H1 (cell line): Measurements from ENCODE around the gene NTNG2.

Source experiments
- ATF2 ChIP-seq: IDR thresholded peaks from 2 replicates; pipeline ENCODE4 v1.6.1; 2012; ENCODE audit warnings: low read length, inconsistent platforms
- CEBPB ChIP-seq: IDR thresholded peaks from 2 replicates; pipeline ENCODE4 v1.6.1; 2012; ENCODE audit warnings: low read depth, low read length
- EGR1 ChIP-seq: IDR thresholded peaks from 2 replicates; pipeline ENCODE4 v1.6.1; 2011; ENCODE audit warnings: low read depth, low read length, borderline replicate concordance
- EP300 ChIP-seq, 2 experiments: IDR thresholded peaks; 1 replicate in 1 of 2; 2 replicates in 1 of 2; pipeline ENCODE4 v1.6.1; 2011 to 2012; ENCODE audit warnings: low read depth in 2 of 2, low read length in 2 of 2, mild to moderate bottlenecking in 2 of 2, borderline replicate concordance in 1 of 2, inconsistent platforms in 1 of 2, moderate library complexity in 1 of 2
- GABPA ChIP-seq: IDR thresholded peaks from 2 replicates; pipeline ENCODE4 v1.6.1; 2011; ENCODE audit warnings: mild to moderate bottlenecking, low read length, moderate library complexity, borderline replicate concordance; ENCODE audit not compliant: insufficient read depth
- NRF1 ChIP-seq: IDR thresholded peaks from 2 replicates; pipeline ENCODE4 v1.6.1; 2011; ENCODE audit warnings: mild to moderate bottlenecking, low read depth, low read length, improper control_type of control experiment
- POLR2A ChIP-seq, 2 experiments: IDR thresholded peaks; 1 replicate in 1 of 2; 2 replicates in 1 of 2; pipeline ENCODE4 v1.6.1; 2011; ENCODE audit warnings: low read depth in 2 of 2, low read length in 2 of 2, mild to moderate bottlenecking in 2 of 2; ENCODE audit errors: control extremely low read depth in 1 of 2
- RAD21 ChIP-seq, 2 experiments: IDR thresholded peaks in 1 of 2; conservative IDR thresholded peaks in 1 of 2; 2 replicates each; pipeline ENCODE4 v1.6.1; 2011; ENCODE audit warnings: low read depth in 2 of 2, low read length in 2 of 2, improper control_type of control experiment in 1 of 2, inconsistent platforms in 1 of 2, mild to moderate bottlenecking in 1 of 2, moderate library complexity in 1 of 2
- SP1 ChIP-seq: IDR thresholded peaks from 2 replicates; pipeline ENCODE4 v1.6.1; 2011; ENCODE audit warnings: low read depth, low read length
- TF ChIP-seq, protein P1 (sequence below), 3 experiments: IDR thresholded peaks; 1 replicate in 2 of 3; 2 replicates in 1 of 3; pipeline versions ENCODE4 v1.5.1 to v1.6.1; 2011; ENCODE audit warnings: low read length in 3 of 3, mild to moderate bottlenecking in 3 of 3, inconsistent platforms in 2 of 3, low read depth in 1 of 3, moderate library complexity in 1 of 3; ENCODE audit not compliant: insufficient read depth in 1 of 3; ENCODE audit errors: control extremely low read depth in 1 of 3

GRCh38 chr9:132250324-132251262 lies 88.7 kb downstream of the NTNG2 start:
- no peak for TF ChIP-seq RAD21 (IDR thresholded peaks at IDR 0.05 in 1 of 2, conservative IDR thresholded peaks at IDR 0.05 in 1 of 2; ENCODE audit: low read depth in 2 of 2, low read length in 2 of 2)
- TF ChIP-seq, protein P1, sequence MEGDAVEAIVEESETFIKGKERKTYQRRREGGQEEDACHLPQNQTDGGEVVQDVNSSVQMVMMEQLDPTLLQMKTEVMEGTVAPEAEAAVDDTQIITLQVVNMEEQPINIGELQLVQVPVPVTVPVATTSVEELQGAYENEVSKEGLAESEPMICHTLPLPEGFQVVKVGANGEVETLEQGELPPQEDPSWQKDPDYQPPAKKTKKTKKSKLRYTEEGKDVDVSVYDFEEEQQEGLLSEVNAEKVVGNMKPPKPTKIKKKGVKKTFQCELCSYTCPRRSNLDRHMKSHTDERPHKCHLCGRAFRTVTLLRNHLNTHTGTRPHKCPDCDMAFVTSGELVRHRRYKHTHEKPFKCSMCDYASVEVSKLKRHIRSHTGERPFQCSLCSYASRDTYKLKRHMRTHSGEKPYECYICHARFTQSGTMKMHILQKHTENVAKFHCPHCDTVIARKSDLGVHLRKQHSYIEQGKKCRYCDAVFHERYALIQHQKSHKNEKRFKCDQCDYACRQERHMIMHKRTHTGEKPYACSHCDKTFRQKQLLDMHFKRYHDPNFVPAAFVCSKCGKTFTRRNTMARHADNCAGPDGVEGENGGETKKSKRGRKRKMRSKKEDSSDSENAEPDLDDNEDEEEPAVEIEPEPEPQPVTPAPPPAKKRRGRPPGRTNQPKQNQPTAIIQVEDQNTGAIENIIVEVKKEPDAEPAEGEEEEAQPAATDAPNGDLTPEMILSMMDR (IDR thresholded peaks at IDR 0.05; ENCODE audit: control extremely low read depth in 1 of 3, insufficient read depth in 1 of 3, low read depth in 1 of 3, low read length in 3 of 3), result no peak
- no peak for TF ChIP-seq NRF1
- no peak for TF ChIP-seq ATF2
- no peak for TF ChIP-seq SP1
- TF ChIP-seq POLR2A (IDR thresholded peaks at IDR 0.05; ENCODE audit: control extremely low read depth in 1 of 2, low read depth in 2 of 2, low read length in 2 of 2), result no peak
- TF ChIP-seq CEBPB, result no peak
- no peak for TF ChIP-seq EP300 (IDR thresholded peaks at IDR 0.05; ENCODE audit: borderline replicate concordance in 1 of 2, low read depth in 2 of 2, low read length in 2 of 2)
- no peak for TF ChIP-seq EGR1
- TF ChIP-seq GABPA, result no peak
